Ovary (tissue), 3 donors: Measurements from ENCODE around the gene ADGRV1.

ENCODE experiments used
- CTCF ChIP-seq, 3 donors: fragments of 450-650 bp in 2 of 3; fragments of 200-600 bp in 1 of 3; IDR thresholded peaks; one replicate each; pipeline versions ENCODE4 v1.5.1 to v1.8.0; 2016 to 2022; ENCODE audit warnings: antibody characterized with exemption in 3 of 3, mild to moderate bottlenecking in 1 of 3
- EP300 ChIP-seq: sonication (generic); formaldehyde crosslinking; IDR thresholded peaks from one replicate; pipeline ENCODE4 v1.6.1; 2017; ENCODE audit warnings: antibody characterized with exemption
- POLR2A ChIP-seq: fragments of 450-650 bp; IDR thresholded peaks from one replicate; pipeline ENCODE4 v1.6.1; 2017; ENCODE audit warnings: antibody characterized with exemption, mild to moderate bottlenecking, moderate library complexity
- donor health status: DM: no; HTN: no; CAD: no.

DNA sequence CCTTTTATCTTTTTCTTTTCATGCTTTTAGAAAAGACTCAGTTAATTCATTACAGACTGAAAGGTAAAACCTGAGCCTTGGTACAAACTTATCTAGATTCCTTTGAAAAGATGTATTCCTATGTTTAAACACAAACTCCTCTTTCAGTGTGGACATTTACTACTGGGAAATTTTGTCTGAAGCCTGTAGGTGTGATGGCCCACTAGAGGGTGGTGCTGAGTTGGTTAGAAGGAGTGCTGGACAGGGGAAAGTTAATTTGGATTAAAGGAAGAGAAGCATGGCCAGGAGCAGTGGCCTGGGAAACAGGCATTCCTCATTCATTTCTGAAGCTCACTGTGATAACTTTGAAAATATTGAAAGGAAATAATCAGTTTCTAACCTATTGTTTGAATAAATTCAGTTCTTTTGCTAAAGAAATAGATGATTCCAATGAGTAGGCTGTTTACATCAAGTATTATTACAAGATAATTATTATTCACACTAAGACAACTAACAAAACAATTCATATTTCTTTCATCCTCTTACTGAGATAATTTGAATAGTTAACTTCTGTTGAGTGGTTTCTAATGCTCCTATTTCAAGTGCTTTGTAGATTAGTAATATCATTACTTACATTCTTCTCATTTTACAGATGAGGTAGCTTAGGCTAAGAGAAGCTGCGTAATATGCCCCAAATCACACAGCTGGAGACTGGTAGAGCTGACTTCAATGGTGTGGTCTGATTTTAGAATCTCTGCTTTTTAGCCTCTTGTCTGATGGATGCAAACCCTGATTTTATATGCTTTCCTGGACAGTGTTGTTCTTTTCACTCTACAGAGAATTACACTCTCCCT is 150.9 kb downstream of the ADGRV1 start:
- peak in 1 of 3 donors; percentile 17 for TF ChIP-seq CTCF (IDR thresholded peaks at IDR 0.05)
- no peak for TF ChIP-seq POLR2A
- no peak for TF ChIP-seq EP300
